Transverse colon (tissue), 3 donors: ENCODE results near the gene TTC28.

ENCODE experiments used
- CTCF ChIP-seq, 5 experiments: fragments of 200-600 bp in 3 of 5; fragments of 450-650 bp in 2 of 5; sonication (generic) in 3 of 5; IDR thresholded peaks; 1 replicate in 2 of 5; 2 replicates in 3 of 5; pipeline ENCODE4 v1.5.1; 2016 to 2017; ENCODE audit warnings: antibody characterized with exemption in 5 of 5, inconsistent platforms in 3 of 5, mild to moderate bottlenecking in 2 of 5, moderate library complexity in 1 of 5
- EP300 ChIP-seq: sonication (generic); formaldehyde crosslinking; IDR thresholded peaks from one replicate; pipeline ENCODE4 v1.6.1; 2017; ENCODE audit warnings: antibody characterized with exemption, low read depth

- no peak for TF ChIP-seq CTCF (IDR thresholded peaks at IDR 0.05)
- TF ChIP-seq EP300: no peak
These were observed 197.9 kb downstream of the TTC28 start for GRCh38 chr22:28481725-28482124.
